ENCODE results near the gene RBM20. TPM values are rescaled to one million over a fixed set of nuclear protein-coding genes. Genes with fewer than 3 reads are reported as not detected.

The RBM20 gene
- total and polyA plus RNA-seq, 10 of the 15 experiments (the other 5 are each of a cell fraction or from before 2014, with no cell fraction given) = 0.04 to 0.26 (median 0.15) TPM

DNA sequence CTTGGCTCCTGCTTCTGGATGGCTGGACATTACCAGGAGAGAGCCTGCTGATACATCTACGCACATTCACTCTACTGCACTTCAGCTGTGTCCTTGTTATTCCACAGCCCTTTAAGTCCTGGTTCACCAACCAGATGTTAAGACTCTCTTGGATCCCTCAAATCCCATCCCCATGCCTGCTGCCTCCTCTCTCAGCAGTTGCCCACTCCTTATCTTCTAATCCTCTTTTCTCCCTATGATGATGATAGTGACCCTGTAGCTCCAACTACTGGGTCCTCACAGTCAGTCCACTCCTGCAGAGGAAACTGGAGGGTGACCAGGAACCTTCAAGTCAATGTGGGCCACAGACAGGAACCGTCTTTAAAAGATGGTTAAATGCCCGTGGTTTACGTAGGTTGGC, 131.3 kb downstream of the RBM20 start:
- intact Hi-C loops (cut with micrococcal nuclease; ENCODE audit: unreplicated experiment) (loop anchor here (2.0 kb wide), 1 partner anchor 67 kb away; no protein-coding TSS in a partner anchor), in situ Hi-C loops (cut with MboI) (no loop called here)
- ChIA-PET RAD21 (ENCODE audit: unreplicated experiment) (interaction anchor here (1.2 to 8.0 kb wide), 6 partner anchors 16 to 118 kb away, joined by 3 to 135 read pairs (median 13); no protein-coding TSS in a partner anchor), SMC1A (ENCODE audit: uncharacterized antibody, unreplicated experiment) (interaction anchor here (1.2 to 12.9 kb wide), 5 partner anchors 17 to 83 kb away, joined by 4 to 327 read pairs (median 37); no protein-coding TSS in a partner anchor), POLR2A (interaction anchor here (0.6 to 3.6 kb wide), 2 partner anchors 28 to 82 kb away, joined by 4 to 46 read pairs; no protein-coding TSS in a partner anchor), CTCF (interaction anchor here (9.8 kb wide), 1 partner anchor 29 kb away, joined by 72 read pairs; no protein-coding TSS in a partner anchor)
- FAIRE-seq (no peak), ATAC-seq (no peak), DNase-seq (ENCODE audit: low read depth, low spot score) (no peak)
- Histone ChIP-seq H3K79me2 (ENCODE audit: control insufficient read depth, insufficient read depth, low read length) (no peaks in the 10 kb centered on the region), H4K20me1 (ENCODE audit: control insufficient read depth, insufficient read depth) (no peaks in the 10 kb centered on the region), H2AFZ (ENCODE audit: control insufficient read depth, low read depth, low read length) (no peak overlapping the region), H3K4me2 (ENCODE audit: control insufficient read depth, insufficient read depth) (no peak overlapping the region), H3K9ac (ENCODE audit: control insufficient read depth, insufficient read depth, low read length) (no peak overlapping the region), H3K4me3 (no peak overlapping the region), H3K27me3 (replicated peaks in 1 of 2; ENCODE audit: control insufficient read depth in 2 of 2, insufficient read depth in 2 of 2, low read length in 1 of 2) (no peaks in the 10 kb centered on the region), H3K4me1 (ENCODE audit: control insufficient read depth, insufficient read depth, low read length) (peaks cover 22% of the 10 kb centered on the region), H3K9me3 (replicated peaks; ENCODE audit: control insufficient read depth, insufficient read depth, low read length) (no peaks in the 10 kb centered on the region), H3K36me3 (ENCODE audit: control insufficient read depth in 2 of 2, insufficient read depth in 2 of 2, low read length in 1 of 2) (no peaks in the 10 kb centered on the region), H3K27ac (ENCODE audit: control insufficient read depth, insufficient read depth) (no peak overlapping the region)
- TF ChIP-seq EED (IDR thresholded peaks at IDR 0.05; ENCODE audit: low read depth) = no peak
- TF ChIP-seq CHD1 (IDR thresholded peaks at IDR 0.05; ENCODE audit: low read depth, low read length) = no peak
- TF ChIP-seq TCF12 (IDR thresholded peaks at IDR 0.05; ENCODE audit: low read depth, low read length) = no peak
- TF ChIP-seq, protein P1, sequence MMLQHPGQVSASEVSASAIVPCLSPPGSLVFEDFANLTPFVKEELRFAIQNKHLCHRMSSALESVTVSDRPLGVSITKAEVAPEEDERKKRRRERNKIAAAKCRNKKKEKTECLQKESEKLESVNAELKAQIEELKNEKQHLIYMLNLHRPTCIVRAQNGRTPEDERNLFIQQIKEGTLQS (IDR thresholded peaks at IDR 0.05; ENCODE audit: borderline replicate concordance, extremely low read depth, low read depth, low read length) = no peak
- no peak for TF ChIP-seq CEBPB (IDR thresholded peaks at IDR 0.05; ENCODE audit: borderline replicate concordance in 1 of 2, low read depth in 2 of 2, low read length in 2 of 2)
- TF ChIP-seq HDAC6 (IDR thresholded peaks at IDR 0.05; ENCODE audit: unreplicated experiment) = no peak
- TF ChIP-seq POLR2AphosphoS2 (IDR thresholded peaks at IDR 0.05; ENCODE audit: low read depth, low read length) = no peak
- TF ChIP-seq, protein P2, sequence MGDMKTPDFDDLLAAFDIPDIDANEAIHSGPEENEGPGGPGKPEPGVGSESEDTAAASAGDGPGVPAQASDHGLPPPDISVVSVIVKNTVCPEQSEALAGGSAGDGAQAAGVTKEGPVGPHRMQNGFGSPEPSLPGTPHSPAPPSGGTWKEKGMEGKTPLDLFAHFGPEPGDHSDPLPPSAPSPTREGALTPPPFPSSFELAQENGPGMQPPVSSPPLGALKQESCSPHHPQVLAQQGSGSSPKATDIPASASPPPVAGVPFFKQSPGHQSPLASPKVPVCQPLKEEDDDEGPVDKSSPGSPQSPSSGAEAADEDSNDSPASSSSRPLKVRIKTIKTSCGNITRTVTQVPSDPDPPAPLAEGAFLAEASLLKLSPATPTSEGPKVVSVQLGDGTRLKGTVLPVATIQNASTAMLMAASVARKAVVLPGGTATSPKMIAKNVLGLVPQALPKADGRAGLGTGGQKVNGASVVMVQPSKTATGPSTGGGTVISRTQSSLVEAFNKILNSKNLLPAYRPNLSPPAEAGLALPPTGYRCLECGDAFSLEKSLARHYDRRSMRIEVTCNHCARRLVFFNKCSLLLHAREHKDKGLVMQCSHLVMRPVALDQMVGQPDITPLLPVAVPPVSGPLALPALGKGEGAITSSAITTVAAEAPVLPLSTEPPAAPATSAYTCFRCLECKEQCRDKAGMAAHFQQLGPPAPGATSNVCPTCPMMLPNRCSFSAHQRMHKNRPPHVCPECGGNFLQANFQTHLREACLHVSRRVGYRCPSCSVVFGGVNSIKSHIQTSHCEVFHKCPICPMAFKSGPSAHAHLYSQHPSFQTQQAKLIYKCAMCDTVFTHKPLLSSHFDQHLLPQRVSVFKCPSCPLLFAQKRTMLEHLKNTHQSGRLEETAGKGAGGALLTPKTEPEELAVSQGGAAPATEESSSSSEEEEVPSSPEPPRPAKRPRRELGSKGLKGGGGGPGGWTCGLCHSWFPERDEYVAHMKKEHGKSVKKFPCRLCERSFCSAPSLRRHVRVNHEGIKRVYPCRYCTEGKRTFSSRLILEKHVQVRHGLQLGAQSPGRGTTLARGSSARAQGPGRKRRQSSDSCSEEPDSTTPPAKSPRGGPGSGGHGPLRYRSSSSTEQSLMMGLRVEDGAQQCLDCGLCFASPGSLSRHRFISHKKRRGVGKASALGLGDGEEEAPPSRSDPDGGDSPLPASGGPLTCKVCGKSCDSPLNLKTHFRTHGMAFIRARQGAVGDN (IDR thresholded peaks at IDR 0.05) = no peak
- TF ChIP-seq, protein P3, sequence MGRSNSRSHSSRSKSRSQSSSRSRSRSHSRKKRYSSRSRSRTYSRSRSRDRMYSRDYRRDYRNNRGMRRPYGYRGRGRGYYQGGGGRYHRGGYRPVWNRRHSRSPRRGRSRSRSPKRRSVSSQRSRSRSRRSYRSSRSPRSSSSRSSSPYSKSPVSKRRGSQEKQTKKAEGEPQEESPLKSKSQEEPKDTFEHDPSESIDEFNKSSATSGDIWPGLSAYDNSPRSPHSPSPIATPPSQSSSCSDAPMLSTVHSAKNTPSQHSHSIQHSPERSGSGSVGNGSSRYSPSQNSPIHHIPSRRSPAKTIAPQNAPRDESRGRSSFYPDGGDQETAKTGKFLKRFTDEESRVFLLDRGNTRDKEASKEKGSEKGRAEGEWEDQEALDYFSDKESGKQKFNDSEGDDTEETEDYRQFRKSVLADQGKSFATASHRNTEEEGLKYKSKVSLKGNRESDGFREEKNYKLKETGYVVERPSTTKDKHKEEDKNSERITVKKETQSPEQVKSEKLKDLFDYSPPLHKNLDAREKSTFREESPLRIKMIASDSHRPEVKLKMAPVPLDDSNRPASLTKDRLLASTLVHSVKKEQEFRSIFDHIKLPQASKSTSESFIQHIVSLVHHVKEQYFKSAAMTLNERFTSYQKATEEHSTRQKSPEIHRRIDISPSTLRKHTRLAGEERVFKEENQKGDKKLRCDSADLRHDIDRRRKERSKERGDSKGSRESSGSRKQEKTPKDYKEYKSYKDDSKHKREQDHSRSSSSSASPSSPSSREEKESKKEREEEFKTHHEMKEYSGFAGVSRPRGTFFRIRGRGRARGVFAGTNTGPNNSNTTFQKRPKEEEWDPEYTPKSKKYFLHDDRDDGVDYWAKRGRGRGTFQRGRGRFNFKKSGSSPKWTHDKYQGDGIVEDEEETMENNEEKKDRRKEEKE (IDR thresholded peaks at IDR 0.05) = no peak
- BruUV-seq (replicated peaks) = no TSS peak
- WGBS (ENCODE audit: insufficient coverage, insufficient replicate concordance, low lambda C conversion rate, missing lambda C conversion rate) = 75% methylated on average over 4 of the region's 4 CpGs

Data from GM12878 (cell line).